ENCODE results near the gene WHAMM.

DNA sequence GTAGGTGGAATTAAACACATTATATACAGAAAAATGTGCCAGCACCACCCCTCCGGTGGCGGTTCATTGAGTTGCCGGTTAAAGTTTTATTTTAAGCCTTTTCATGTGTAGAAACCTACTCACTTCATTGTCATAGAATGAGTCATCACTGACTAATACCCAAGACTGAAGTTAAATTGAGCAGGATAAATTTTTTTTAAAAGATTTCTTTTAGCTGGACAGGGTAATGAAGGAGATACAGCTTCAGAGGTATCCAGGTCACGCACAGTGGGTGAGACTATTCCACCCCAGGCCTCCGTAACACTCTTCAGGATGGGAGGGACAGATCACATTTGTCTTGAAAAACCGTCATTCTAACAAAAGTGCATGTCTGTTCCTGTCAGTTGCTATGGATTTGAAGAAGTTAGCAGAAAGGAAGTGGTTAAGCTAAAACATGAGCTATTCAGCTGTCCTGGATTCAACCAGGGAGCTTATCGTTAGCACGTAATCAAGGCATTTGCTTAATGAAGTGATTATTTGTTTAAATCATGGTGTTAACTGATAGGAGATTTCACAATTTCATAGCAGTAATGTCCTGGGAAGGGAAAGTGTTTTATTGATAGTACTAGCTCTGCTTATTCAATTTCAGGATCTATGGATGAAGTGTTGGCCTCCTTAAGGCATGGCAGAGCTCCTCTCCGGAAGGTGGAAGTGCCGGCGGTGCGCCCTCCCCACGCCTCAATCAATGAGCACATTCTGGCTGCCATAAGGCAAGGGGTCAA, 23.4 kb downstream of the WHAMM start:
- TF ChIP-seq, protein P1, sequence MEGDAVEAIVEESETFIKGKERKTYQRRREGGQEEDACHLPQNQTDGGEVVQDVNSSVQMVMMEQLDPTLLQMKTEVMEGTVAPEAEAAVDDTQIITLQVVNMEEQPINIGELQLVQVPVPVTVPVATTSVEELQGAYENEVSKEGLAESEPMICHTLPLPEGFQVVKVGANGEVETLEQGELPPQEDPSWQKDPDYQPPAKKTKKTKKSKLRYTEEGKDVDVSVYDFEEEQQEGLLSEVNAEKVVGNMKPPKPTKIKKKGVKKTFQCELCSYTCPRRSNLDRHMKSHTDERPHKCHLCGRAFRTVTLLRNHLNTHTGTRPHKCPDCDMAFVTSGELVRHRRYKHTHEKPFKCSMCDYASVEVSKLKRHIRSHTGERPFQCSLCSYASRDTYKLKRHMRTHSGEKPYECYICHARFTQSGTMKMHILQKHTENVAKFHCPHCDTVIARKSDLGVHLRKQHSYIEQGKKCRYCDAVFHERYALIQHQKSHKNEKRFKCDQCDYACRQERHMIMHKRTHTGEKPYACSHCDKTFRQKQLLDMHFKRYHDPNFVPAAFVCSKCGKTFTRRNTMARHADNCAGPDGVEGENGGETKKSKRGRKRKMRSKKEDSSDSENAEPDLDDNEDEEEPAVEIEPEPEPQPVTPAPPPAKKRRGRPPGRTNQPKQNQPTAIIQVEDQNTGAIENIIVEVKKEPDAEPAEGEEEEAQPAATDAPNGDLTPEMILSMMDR (conservative IDR thresholded peaks at IDR 0.05; ENCODE audit: low read length) = no peak
- no peak for TF ChIP-seq EZH2phosphoT487 (IDR thresholded peaks at IDR 0.05; ENCODE audit: borderline replicate concordance, low read depth, low read length)
